VCaP (cell line): Measurements from ENCODE around the gene NELFB.

Source experiments
- H3K27ac ChIP-seq: fragments of 450-650 bp; 2 replicates; pipeline ENCODE4 v1.5.1; 2017
- CTCF ChIP-seq: fragments of 450-650 bp; conservative IDR thresholded peaks from 2 replicates; pipeline ENCODE4 v1.5.1; 2017; ENCODE audit warnings: mild to moderate bottlenecking, moderate library complexity

The NELFB gene

GRCh38 chr9:137297966-137298365, 42.8 kb downstream of the NELFB start:
- no peak for TF ChIP-seq CTCF
- H3K27ac ChIP-seq: peak overlapping the region; percentile 96

GRCh38 chr9:137298401-137299202, 43.5 kb downstream of the NELFB start:
- H3K27ac ChIP-seq: peak overlapping the region; percentile 96
- TF ChIP-seq CTCF: no peak

GRCh38 chr9:137299203-137299565, 44.1 kb downstream of the NELFB start:
- no peak for TF ChIP-seq CTCF
- peak overlapping the region; percentile 96 for H3K27ac ChIP-seq

- peak overlapping the region; percentile 96 for H3K27ac ChIP-seq
- TF ChIP-seq CTCF: no peak
These were observed 44.8 kb downstream of the NELFB start for GRCh38 chr9:137299938-137300337.

GRCh38 chr9:137300567-137301080, 45.5 kb downstream of the NELFB start:
- H3K27ac ChIP-seq: peak overlapping the region; percentile 96
- TF ChIP-seq CTCF: no peak

GRCh38 chr9:137301081-137301947, 46.2 kb downstream of the NELFB start:
- H3K27ac ChIP-seq: peak overlapping the region; percentile 96
- TF ChIP-seq CTCF: peak; percentile 77

- TF ChIP-seq CTCF: no peak
- peak within 1 kb of the TSS; percentile 96 for H3K27ac ChIP-seq
These were observed 47.0 kb downstream of the NELFB start, which contains the start of gene NRARP for GRCh38 chr9:137302118-137302448. Gene NRARP, minus strand, starts transcription at chr9:137302271. Its CDS starts 343 bp downstream, at chr9:137301928.
